RWPE1 (cell line): Measurements from ENCODE around the gene TMEM229B.

Experiments used
- CTCF ChIA-PET: fragments of 350-600 bp; sonication (Branson Sonifier 250); formaldehyde crosslinking; extraction: SDS; loops from one replicate; lab custom pipeline; 2021; lab: Yijun Ruan, JAX
- POLR2A ChIA-PET: fragments of 400-600 bp; formaldehyde crosslinking; extraction: SDS; loops from one replicate; lab custom pipeline; 2020; ENCODE audit warnings: antibody characterized with exemption; ENCODE audit not compliant: low non-redundant PET; lab: Yijun Ruan, JAX
- DNase-seq: peaks from one replicate; pipeline ENCODE4 v3.0.0; 2012; ENCODE audit warnings: low spot score
- H3K27ac ChIP-seq: fragments of 450-650 bp; 2 replicates; pipeline ENCODE4 v1.5.1; 2017
- CTCF ChIP-seq: fragments of 450-650 bp; conservative IDR thresholded peaks from 2 replicates; pipeline ENCODE4 v1.5.1; 2017; ENCODE audit warnings: low read depth, mild to moderate bottlenecking

TMEM229B gene

GRCh38 chr14:67517083-67517482 lies 28.6 kb upstream of the TMEM229B start:
- no peak for TF ChIP-seq CTCF
- ChIA-PET CTCF (interaction anchor here (0.7 to 1.6 kb wide), 3 partner anchors 9 to 54 kb away, joined by 4 to 9 read pairs (median 6); no protein-coding TSS in a partner anchor), POLR2A (no interaction called here)
- no peak overlapping the region for H3K27ac ChIP-seq
- DNase-seq: no peak

GRCh38 chr14:67516676-67517075 lies 28.2 kb upstream of the TMEM229B start:
- DNase-seq: no peak
- ChIA-PET CTCF (interaction anchor here (0.6 to 1.6 kb wide), 4 partner anchors 10 to 242 kb away, joined by 3 to 9 read pairs (median 5); no protein-coding TSS in a partner anchor), POLR2A (no interaction called here)
- no peak for TF ChIP-seq CTCF
- no peak overlapping the region for H3K27ac ChIP-seq

- no peak overlapping the region for H3K27ac ChIP-seq
- no peak for DNase-seq
- ChIA-PET POLR2A (no interaction called here), CTCF (interaction anchor here (0.6 to 2.4 kb wide), 2 partner anchors 34 to 88 kb away, joined by 3 to 7 read pairs; no protein-coding TSS in a partner anchor)
- TF ChIP-seq CTCF: no peak
Observed at GRCh38 chr14:67515386-67516079, 27.0 kb upstream of the TMEM229B start.

- POLR2A ChIA-PET: interaction anchor here (1.0 kb wide), 1 partner anchor 37 kb away, joined by 3 read pairs; no protein-coding TSS in a partner anchor
- CTCF ChIA-PET: interaction anchor here (2.4 kb wide), 1 partner anchor 87 kb away, joined by 7 read pairs; no protein-coding TSS in a partner anchor
- TF ChIP-seq CTCF: no peak
- peak; percentile 51 for DNase-seq
- no peak overlapping the region for H3K27ac ChIP-seq
Observed at GRCh38 chr14:67514650-67515385, 26.3 kb upstream of the TMEM229B start.

GRCh38 chr14:67514203-67514607 lies 25.7 kb upstream of the TMEM229B start:
- ChIA-PET CTCF (interaction anchor here (2.4 kb wide), 1 partner anchor 87 kb away, joined by 7 read pairs; no protein-coding TSS in a partner anchor), POLR2A (interaction anchor here (1.0 kb wide), 1 partner anchor 36 kb away, joined by 3 read pairs; no protein-coding TSS in a partner anchor)
- H3K27ac ChIP-seq: no peak overlapping the region; the same call in 1 of the 2 replicates
- DNase-seq: no peak
- no peak for TF ChIP-seq CTCF

- no peak for DNase-seq
- POLR2A ChIA-PET: interaction anchor here (1.0 kb wide), 1 partner anchor 36 kb away, joined by 3 read pairs; no protein-coding TSS in a partner anchor
- TF ChIP-seq CTCF: no peak
- CTCF ChIA-PET: interaction anchor here (2.0 to 2.4 kb wide), 2 partner anchors 58 to 86 kb away, joined by 7 read pairs; no protein-coding TSS in a partner anchor
- no peak overlapping the region; the same call in 1 of the 2 replicates for H3K27ac ChIP-seq
Observed at GRCh38 chr14:67513631-67514108, 25.1 kb upstream of the TMEM229B start.
